ENCODE results near the gene XPO1. TPM values are rescaled to one million over a fixed set of nuclear protein-coding genes. Genes with fewer than 3 reads are reported as not detected.
"Not testable (repeated sequence)": the region's sequence is repeated elsewhere in the genome, so short reads cannot be mapped to it uniquely, and the experiment has no call there.

Gene XPO1
- polyA plus RNA-seq, 3 donors = 28.1 to 53.4 (median 31.7) TPM

GRCh38 chr2:61470965-61471904, 66.9 kb downstream of the XPO1 start, which contains the start of gene USP34:
TSS of gene USP34 (minus strand) at chr2:61471087. CDS start at chr2:61470692, 395 bp downstream.
- H3K27ac ChIP-seq (ENCODE audit: low read depth, low read length) = peak within 1 kb of the TSS; percentile 89
- 1% methylated on average over 64 to 88 of the region's 91 CpGs for WGBS, 3 donors

GRCh38 chr2:61470122-61470951, 67.8 kb downstream of the XPO1 start:
- WGBS, 3 donors = 1% methylated on average over 42 to 78 of the region's 94 CpGs
- no peak overlapping the region for H3K27ac ChIP-seq (ENCODE audit: low read depth, low read length)

GRCh38 chr2:61469424-61470121, 68.6 kb downstream of the XPO1 start:
- WGBS, 3 donors = 4 to 10% (median 7%) methylated on average over 8 of the region's 8 CpGs
- no peak overlapping the region for H3K27ac ChIP-seq (ENCODE audit: low read depth, low read length)

GRCh38 chr2:61468231-61468630, 69.9 kb downstream of the XPO1 start:
- WGBS, 3 donors = 94 to 97% (median 96%) methylated on average over 10 of the region's 10 CpGs
- H3K27ac ChIP-seq (ENCODE audit: low read depth, low read length) = not testable (repeated sequence)

GRCh38 chr2:61465045-61465444, 73.1 kb downstream of the XPO1 start:
- H3K27ac ChIP-seq (ENCODE audit: low read depth, low read length) = no peak overlapping the region

GRCh38 chr2:61463769-61464475, 74.2 kb downstream of the XPO1 start:
- H3K27ac ChIP-seq (ENCODE audit: low read depth, low read length) = no peak overlapping the region
- 74 to 88% (median 87%) methylated on average over 7 of the region's 7 CpGs for WGBS, 3 donors

More at GRCh38 chr2:61465045-61465444, 73.1 kb downstream of the XPO1 start:
- 49 to 82% (median 78%) methylated on average over 3 of the region's 3 CpGs for WGBS, 3 donors

GRCh38 chr2:61461404-61461803, 76.8 kb downstream of the XPO1 start:
- no peak overlapping the region for H3K27ac ChIP-seq (ENCODE audit: low read depth, low read length)
- WGBS, 3 donors = 56 to 95% (median 95%) methylated on average over 2 of the region's 2 CpGs

GRCh38 chr2:61460163-61460562, 78.0 kb downstream of the XPO1 start:
- no peak overlapping the region for H3K27ac ChIP-seq (ENCODE audit: low read depth, low read length)
- 59 to 70% (median 67%) methylated on average over 4 of the region's 4 CpGs for WGBS, 3 donors

- H3K27ac ChIP-seq (ENCODE audit: low read depth, low read length) = no peak overlapping the region
- WGBS, 3 donors = 92 to 94% (median 93%) methylated on average over 6 of the region's 6 CpGs
These were observed 81.3 kb downstream of the XPO1 start for GRCh38 chr2:61456746-61457420.

GRCh38 chr2:61456070-61456745, 81.9 kb downstream of the XPO1 start:
- WGBS, 3 donors = 53 to 80% (median 76%) methylated on average over 5 of the region's 5 CpGs
- H3K27ac ChIP-seq (ENCODE audit: low read depth, low read length) = no peak overlapping the region

- 97 to 100% (median 100%) methylated on average over 8 of the region's 8 CpGs for WGBS, 3 donors
- H3K27ac ChIP-seq (ENCODE audit: low read depth, low read length) = not testable (repeated sequence)
These were observed 83.2 kb downstream of the XPO1 start for GRCh38 chr2:61454972-61455371.

GRCh38 chr2:61454383-61454782, 83.8 kb downstream of the XPO1 start:
- no peak overlapping the region for H3K27ac ChIP-seq (ENCODE audit: low read depth, low read length)
- WGBS, 3 donors = 95 to 99% (median 96%) methylated on average over 5 of the region's 5 CpGs

- H3K27ac ChIP-seq (ENCODE audit: low read depth, low read length) = no peak overlapping the region
- 90 to 96% (median 96%) methylated on average over 8 of the region's 8 CpGs for WGBS, 3 donors
These were observed 85.8 kb downstream of the XPO1 start for GRCh38 chr2:61452392-61452791.

- no peak overlapping the region for H3K27ac ChIP-seq (ENCODE audit: low read depth, low read length)
- 90 to 97% (median 96%) methylated on average over 9 of the region's 9 CpGs for WGBS, 3 donors
These were observed 87.0 kb downstream of the XPO1 start for GRCh38 chr2:61451178-61451577.

- 69 to 72% (median 72%) methylated on average over 4 of the region's 4 CpGs for WGBS, 3 donors
These were observed 88.0 kb downstream of the XPO1 start for GRCh38 chr2:61450144-61450543.

GRCh38 chr2:61448229-61448628, 89.9 kb downstream of the XPO1 start:
- WGBS, 3 donors = 67 to 98% (median 90%) methylated on average over 2 of the region's 2 CpGs
- no peak overlapping the region for H3K27ac ChIP-seq (ENCODE audit: low read depth, low read length)

More at GRCh38 chr2:61450144-61450543, 88.0 kb downstream of the XPO1 start:
- H3K27ac ChIP-seq (ENCODE audit: low read depth, low read length) = no peak overlapping the region

- not testable (repeated sequence) for H3K27ac ChIP-seq (ENCODE audit: low read depth, low read length)
- WGBS, 3 donors = 93 to 96% (median 95%) methylated on average over 7 of the region's 7 CpGs
These were observed 91.2 kb downstream of the XPO1 start for GRCh38 chr2:61446971-61447370.

Data from adipose tissue (tissue), 3 donors.